Measurements from ENCODE around the gene RSU1. TPM values are rescaled to one million over a fixed set of nuclear protein-coding genes. Genes with fewer than 3 reads are reported as not detected.

RSU1 gene
- total and polyA plus RNA-seq, 7 donors, result 46.2 to 94.7 (median 62.4) TPM

- no peak overlapping the region for H3K27ac ChIP-seq
Observed at GRCh38 chr10:16609211-16609610, 208.0 kb downstream of the RSU1 start.

GRCh38 chr10:16606923-16607322 is 210.3 kb downstream of the RSU1 start:
- no peak overlapping the region for H3K27ac ChIP-seq
- no peaks in the 10 kb centered on the region for H3K9me3 ChIP-seq
- no peaks in the 10 kb centered on the region for H3K36me3 ChIP-seq
- no peak for TF ChIP-seq POLR2A (IDR thresholded peaks at IDR 0.05)
- no peak for TF ChIP-seq CTCF (IDR thresholded peaks at IDR 0.05)
- no peak for TF ChIP-seq EP300 (IDR thresholded peaks at IDR 0.05)
- TF ChIP-seq POLR2AphosphoS5 (IDR thresholded peaks at IDR 0.05), result no peak
- WGBS, 2 donors, result 95 to 96% methylated on average over 8 of the region's 8 CpGs
- intact Hi-C loops (cut with DNase I), result no loop called here
- no peak for DNase-seq
- H3K4me1 ChIP-seq, result peaks cover 0 to 8% (median 4%) of the 10 kb centered on the region in 4 donors
- no peaks in the 10 kb centered on the region for H3K27me3 ChIP-seq
- H3K4me3 ChIP-seq, result no peak overlapping the region

More at GRCh38 chr10:16609211-16609610, 208.0 kb downstream of the RSU1 start:
- Histone ChIP-seq H3K27me3 (no peaks in the 10 kb centered on the region), H3K9me3 (no peaks in the 10 kb centered on the region), H3K4me3 (no peak overlapping the region), H3K36me3 (no peaks in the 10 kb centered on the region), H3K4me1 (peaks cover 0 to 8% (median 4%) of the 10 kb centered on the region in 4 donors)
- 92 to 96% methylated on average over 8 of the region's 8 CpGs for WGBS, 2 donors
- no peak for TF ChIP-seq POLR2AphosphoS5 (IDR thresholded peaks at IDR 0.05)
- no peak for TF ChIP-seq POLR2A (IDR thresholded peaks at IDR 0.05)
- TF ChIP-seq EP300 (IDR thresholded peaks at IDR 0.05), result no peak
- TF ChIP-seq CTCF (IDR thresholded peaks at IDR 0.05), result no peak
- DNase-seq, result no peak
- intact Hi-C loops (cut with DNase I), result no loop called here

- 88 to 89% methylated on average over 6 of the region's 6 CpGs for WGBS, 2 donors
- H3K36me3 ChIP-seq, result no peaks in the 10 kb centered on the region
Observed at GRCh38 chr10:16606421-16606820, 210.8 kb downstream of the RSU1 start.

GRCh38 chr10:16603308-16603707 is 213.9 kb downstream of the RSU1 start:
- intact Hi-C loops (cut with DNase I), result no loop called here
- DNase-seq, result no peak
- no peak for TF ChIP-seq POLR2AphosphoS5 (IDR thresholded peaks at IDR 0.05)
- no peak for TF ChIP-seq CTCF (IDR thresholded peaks at IDR 0.05)
- no peak for TF ChIP-seq EP300 (IDR thresholded peaks at IDR 0.05)
- no peak for TF ChIP-seq POLR2A (IDR thresholded peaks at IDR 0.05)
- Histone ChIP-seq H3K4me3 (no peak overlapping the region), H3K4me1 (no peaks in the 10 kb centered on the region), H3K27ac (no peak overlapping the region), H3K9me3 (no peaks in the 10 kb centered on the region), H3K36me3 (no peaks in the 10 kb centered on the region), H3K27me3 (no peaks in the 10 kb centered on the region)
- WGBS, 2 donors, result 89 to 92% methylated on average over 2 of the region's 2 CpGs

More at GRCh38 chr10:16606421-16606820, 210.8 kb downstream of the RSU1 start:
- H3K4me3 ChIP-seq, result no peak overlapping the region
- no peaks in the 10 kb centered on the region for H3K9me3 ChIP-seq
- H3K27me3 ChIP-seq, result no peaks in the 10 kb centered on the region
- peaks cover 0 to 5% (median 2%) of the 10 kb centered on the region in 4 donors for H3K4me1 ChIP-seq
- no peak overlapping the region for H3K27ac ChIP-seq
- intact Hi-C loops (cut with DNase I), result no loop called here
- no peak for DNase-seq
- TF ChIP-seq POLR2AphosphoS5 (IDR thresholded peaks at IDR 0.05) (no peak), POLR2A (IDR thresholded peaks at IDR 0.05) (no peak), CTCF (IDR thresholded peaks at IDR 0.05) (no peak), EP300 (IDR thresholded peaks at IDR 0.05) (no peak)

All from sigmoid colon (tissue), 7 donors.